Right lobe of liver (tissue), 6 donors: ENCODE data around the gene NES. TPM values are rescaled to one million over a fixed set of nuclear protein-coding genes. Genes with fewer than 3 reads are reported as not detected.
A peak's percentile ranks its signal among the peaks of the same experiment; 100 is the strongest.

ENCODE experiments used
- ATAC-seq, 4 donors: fragments of 200-7000 bp; cut with Tn5 transposase; one replicate each; pipeline ENCODE4 v1.9.1; 2020; ENCODE audit warnings: mild to moderate bottlenecking in 4 of 4, moderate library complexity in 4 of 4
- DNase-seq, 3 donors: peaks; one replicate each; pipeline ENCODE4 v3.0.0-alpha.2; 2020
- H3K27ac ChIP-seq, 3 donors: fragments of 200-600 bp; one replicate each; pipeline ENCODE4 v1.8.0; 2022
- H3K27me3 ChIP-seq, 2 donors: fragments of 200-600 bp; one replicate each; pipeline ENCODE4 v1.8.0; 2022
- H3K36me3 ChIP-seq, 4 donors: fragments of 200-600 bp; sonication (generic) in 1 of 4; one replicate each; pipeline versions ENCODE4 v1.5.1 to v1.8.0; 2017 to 2022; ENCODE audit warnings: control low read depth in 1 of 4
- H3K4me1 ChIP-seq, 4 donors: fragments of 200-600 bp; sonication (generic) in 1 of 4; one replicate each; pipeline versions ENCODE4 v1.5.1 to v1.8.0; 2017 to 2022; ENCODE audit warnings: control low read depth in 1 of 4
- H3K4me3 ChIP-seq, 3 donors: fragments of 200-600 bp; one replicate each; pipeline ENCODE4 v1.8.0; 2022
- H3K9me3 ChIP-seq, 4 donors: fragments of 200-600 bp; sonication (generic) in 1 of 4; one replicate each; pipeline versions ENCODE4 v1.5.1 to v1.8.0; 2017 to 2022; ENCODE audit warnings: control low read depth in 1 of 4
- CTCF ChIP-seq, 4 donors: fragments of 200-600 bp in 3 of 4; fragments of 450-650 bp in 1 of 4; IDR thresholded peaks; one replicate each; pipeline versions ENCODE4 v1.5.1 to v1.8.0; 2016 to 2022; ENCODE audit warnings: antibody characterized with exemption in 4 of 4, mild to moderate bottlenecking in 2 of 4
- POLR2A ChIP-seq: fragments of 450-650 bp; IDR thresholded peaks from one replicate; pipeline ENCODE4 v1.6.1; 2017; ENCODE audit warnings: antibody characterized with exemption, mild to moderate bottlenecking
- WGBS: methylation state at CpG from one replicate; pipeline ENCODE4 v1.1.6; 2018; ENCODE audit warnings: low coverage, low lambda C conversion rate; ENCODE audit not compliant: insufficient coverage; ENCODE audit errors: missing lambda C conversion rate; 5-methylcytosine and 5-hydroxymethylcytosine counted together
- intact Hi-C, 2 donors: fragments of 100-400 bp; cut with DNase I; formaldehyde crosslinking; loops; one replicate each; pipeline versions ENCODE4 v1.11.2 to v1.14.1; 2022
- total RNA-seq, 6 experiments: library from RNA; depleted of rRNA in 2 of 6; stranded (reverse); fragments of >200 nt in 2 of 6; fragmentation: NEBNext Ultra II Directional in 3 of 6; extraction: Animal tissue kit (Norgen Biotek cat#: 25700) in 3 of 6; gene quantifications; one replicate each; pipeline versions ENCODE4 v1.1.0 to v1.2.4, GENCODE V29; 2016 to 2023
- donor health status: DM: no; HTN: yes; CAD: no.
- donor health status: DM: no; HTN: no; CAD: no.
- donor health status: DM: no; HTN: no; CAD: no.
- donor health status: DM: no; HTN: yes; CAD: no.
- donor health status: DM: no; HTN: yes; CAD: no.

The NES gene
- total RNA-seq, 6 experiments from 2014 or later = 1.1 to 7.5 (median 2.6) TPM

- Histone ChIP-seq H3K36me3 (no peaks in the 10 kb centered on the region), H3K4me3 (no peak overlapping the region), H3K9me3 (no peaks in the 10 kb centered on the region), H3K27ac (no peak overlapping the region), H3K4me1 (no peaks in the 10 kb centered on the region), H3K27me3 (peaks cover 0 to 7% of the 10 kb centered on the region in 2 donors)
- DNase-seq (no peak), ATAC-seq (peak in 2 of 4 donors; percentile 17 to 65)
- TF ChIP-seq POLR2A (no peak), CTCF (IDR thresholded peaks at IDR 0.05) (no peak)
- intact Hi-C loops = loop anchor here in 1 of 2 donors (10.0 kb wide), 1 partner anchor 49 kb away; no protein-coding TSS in a partner anchor
- WGBS = 38% methylated on average over 4 of the region's 8 CpGs
Observed at GRCh38 chr1:156673387-156674121, 3.7 kb downstream of the NES start.

- TF ChIP-seq POLR2A = no peak
- TF ChIP-seq CTCF (IDR thresholded peaks at IDR 0.05) = no peak
- Histone ChIP-seq H3K4me1 (no peaks in the 10 kb centered on the region), H3K36me3 (no peaks in the 10 kb centered on the region), H3K27ac (no peak overlapping the region), H3K4me3 (no peak overlapping the region), H3K9me3 (no peaks in the 10 kb centered on the region), H3K27me3 (no peaks in the 10 kb centered on the region)
- ATAC-seq (no peak), DNase-seq (no peak)
- intact Hi-C loops = loop anchor here in 1 of 2 donors (10.0 kb wide), 1 partner anchor 47 kb away; no protein-coding TSS in a partner anchor
- WGBS = 76% methylated on average over 2 of the region's 2 CpGs
Observed at GRCh38 chr1:156671804-156672203, 5.4 kb downstream of the NES start.

GRCh38 chr1:156670791-156671190 lies 6.4 kb downstream of the NES start:
- Histone ChIP-seq H3K27ac (no peak overlapping the region), H3K36me3 (no peaks in the 10 kb centered on the region), H3K4me3 (no peak overlapping the region), H3K27me3 (no peaks in the 10 kb centered on the region), H3K4me1 (no peaks in the 10 kb centered on the region), H3K9me3 (no peaks in the 10 kb centered on the region)
- ATAC-seq (no peak), DNase-seq (no peak)
- TF ChIP-seq POLR2A = no peak
- no peak for TF ChIP-seq CTCF (IDR thresholded peaks at IDR 0.05)
- intact Hi-C loops = loop anchor here in 1 of 2 donors (10.0 kb wide), 1 partner anchor 46 kb away; no protein-coding TSS in a partner anchor
- 49% methylated on average over 3 of the region's 4 CpGs for WGBS

GRCh38 chr1:156670359-156670758 lies 6.8 kb downstream of the NES start:
- 69% methylated on average over 2 of the region's 6 CpGs for WGBS
- TF ChIP-seq POLR2A (no peak), CTCF (IDR thresholded peaks at IDR 0.05) (no peak)
- Histone ChIP-seq H3K9me3 (no peaks in the 10 kb centered on the region), H3K27me3 (no peaks in the 10 kb centered on the region), H3K27ac (no peak overlapping the region), H3K4me3 (no peak overlapping the region), H3K4me1 (no peaks in the 10 kb centered on the region), H3K36me3 (no peaks in the 10 kb centered on the region)
- DNase-seq (no peak), ATAC-seq (no peak)
- intact Hi-C loops = loop anchor here in 1 of 2 donors (10.0 kb wide), 1 partner anchor 46 kb away; no protein-coding TSS in a partner anchor
